CD4-positive, alpha-beta T cell treated with Interleukin-2 at 100 ng/mL for 4 hours (primary cell): ENCODE results near the gene ACAP2.
"Not testable (repeated sequence)": the region's sequence is repeated elsewhere in the genome, so short reads cannot be mapped to it uniquely, and the experiment has no call there.

ENCODE experiments used
- DNase-seq: peaks from one replicate; pipeline ENCODE4 v3.0.0-alpha.2; 2020; ENCODE audit warnings: low spot score

The ACAP2 gene

GRCh38 chr3:195245531-195245951, 197.3 kb downstream of the ACAP2 start:
- no peak for DNase-seq

- DNase-seq: no peak
These were observed 201.0 kb downstream of the ACAP2 start for GRCh38 chr3:195241592-195242355.

- no peak for DNase-seq
These were observed 201.9 kb downstream of the ACAP2 start for GRCh38 chr3:195240939-195241338.

- DNase-seq: no peak
These were observed 202.6 kb downstream of the ACAP2 start for GRCh38 chr3:195240171-195240701.

GRCh38 chr3:195239121-195239520, 203.7 kb downstream of the ACAP2 start:
- DNase-seq: no peak

GRCh38 chr3:195238586-195239118, 204.2 kb downstream of the ACAP2 start:
- DNase-seq: no peak

GRCh38 chr3:195238081-195238571, 204.7 kb downstream of the ACAP2 start:
- no peak for DNase-seq

GRCh38 chr3:195236801-195237570, 205.8 kb downstream of the ACAP2 start:
- DNase-seq: no peak

GRCh38 chr3:195236076-195236798, 206.6 kb downstream of the ACAP2 start:
- DNase-seq: no peak

- DNase-seq: no peak
These were observed 212.6 kb downstream of the ACAP2 start for GRCh38 chr3:195230244-195230643.

GRCh38 chr3:195228886-195229285, 213.9 kb downstream of the ACAP2 start:
- DNase-seq: not testable (repeated sequence)

GRCh38 chr3:195227871-195228270, 214.9 kb downstream of the ACAP2 start:
- no peak for DNase-seq

GRCh38 chr3:195226900-195227447, 215.8 kb downstream of the ACAP2 start:
- DNase-seq: no peak

GRCh38 chr3:195226445-195226844, 216.4 kb downstream of the ACAP2 start:
- DNase-seq: no peak

GRCh38 chr3:195224980-195225580, 217.7 kb downstream of the ACAP2 start:
- no peak for DNase-seq
